ENCODE data around the gene SHLD2.
"Not testable (repeated sequence)": the region's sequence is repeated elsewhere in the genome, so short reads cannot be mapped to it uniquely, and the experiment has no call there.

SHLD2 gene

GRCh38 chr10:87079106-87079836, 15.7 kb upstream of the SHLD2 start:
- TF ChIP-seq CTCF (IDR thresholded peaks at IDR 0.05; ENCODE audit: low read depth, low read length, missing control alignments) = no peak
- no peak for DNase-seq (ENCODE audit: extremely low read depth, low read depth)
- H3K4me3 ChIP-seq (replicated peaks; ENCODE audit: low read depth, low read length) = no peak overlapping the region

GRCh38 chr10:87080621-87081020, 14.4 kb upstream of the SHLD2 start:
- not testable (repeated sequence) for DNase-seq (ENCODE audit: extremely low read depth, low read depth); H3K4me3 ChIP-seq (replicated peaks; ENCODE audit: low read depth, low read length)

- H3K4me3 ChIP-seq (replicated peaks; ENCODE audit: low read depth, low read length); DNase-seq (ENCODE audit: extremely low read depth, low read depth): not testable (repeated sequence)
These were observed 13.4 kb upstream of the SHLD2 start for GRCh38 chr10:87081574-87081973.

- not testable (repeated sequence) for H3K4me3 ChIP-seq (replicated peaks; ENCODE audit: low read depth, low read length); DNase-seq (ENCODE audit: extremely low read depth, low read depth)
These were observed 12.8 kb upstream of the SHLD2 start for GRCh38 chr10:87082219-87082618.

- not testable (repeated sequence) for H3K4me3 ChIP-seq (replicated peaks; ENCODE audit: low read depth, low read length); DNase-seq (ENCODE audit: extremely low read depth, low read depth)
These were observed 11.3 kb upstream of the SHLD2 start for GRCh38 chr10:87083576-87084290.

GRCh38 chr10:87084291-87084782, 10.7 kb upstream of the SHLD2 start:
- H3K4me3 ChIP-seq (replicated peaks; ENCODE audit: low read depth, low read length); DNase-seq (ENCODE audit: extremely low read depth, low read depth): not testable (repeated sequence)

- TF ChIP-seq CTCF (IDR thresholded peaks at IDR 0.05; ENCODE audit: low read depth, low read length, missing control alignments) = no peak
- no peak overlapping the region for H3K4me3 ChIP-seq (replicated peaks; ENCODE audit: low read depth, low read length)
- DNase-seq (ENCODE audit: extremely low read depth, low read depth) = no peak
These were observed 9.5 kb upstream of the SHLD2 start for GRCh38 chr10:87085537-87085936.

- no peak for TF ChIP-seq CTCF (IDR thresholded peaks at IDR 0.05; ENCODE audit: low read depth, low read length, missing control alignments)
- H3K4me3 ChIP-seq (replicated peaks; ENCODE audit: low read depth, low read length) = no peak overlapping the region
- DNase-seq (ENCODE audit: extremely low read depth, low read depth) = no peak
These were observed 5.3 kb upstream of the SHLD2 start for GRCh38 chr10:87089746-87090145.

- no peak overlapping the region for H3K4me3 ChIP-seq (replicated peaks; ENCODE audit: low read depth, low read length)
- no peak for TF ChIP-seq CTCF (IDR thresholded peaks at IDR 0.05; ENCODE audit: low read depth, low read length, missing control alignments)
- no peak for DNase-seq (ENCODE audit: extremely low read depth, low read depth)
These were observed 4.2 kb upstream of the SHLD2 start for GRCh38 chr10:87090779-87091178.
